GM10847 (cell line): Measurements from ENCODE around the gene POLR2M.

ENCODE experiments used
- POLR2A ChIP-seq: IDR thresholded peaks from 2 replicates; pipeline ENCODE4 v1.6.1; 2011; ENCODE audit not compliant: insufficient read length; ENCODE audit errors: extremely low read depth

The POLR2M gene

GRCh38 chr15:57720867-57721266 is 14.4 kb downstream of the POLR2M start:
- TF ChIP-seq POLR2A = no peak

- TF ChIP-seq POLR2A = no peak
Observed at GRCh38 chr15:57726411-57726810, 19.9 kb downstream of the POLR2M start.

GRCh38 chr15:57727031-57727430 is 20.5 kb downstream of the POLR2M start:
- no peak for TF ChIP-seq POLR2A

- TF ChIP-seq POLR2A = no peak
Observed at GRCh38 chr15:57728436-57728835, 21.9 kb downstream of the POLR2M start.

- no peak for TF ChIP-seq POLR2A
Observed at GRCh38 chr15:57730876-57731275, 24.4 kb downstream of the POLR2M start.

- TF ChIP-seq POLR2A = no peak
Observed at GRCh38 chr15:57731530-57732103, 25.1 kb downstream of the POLR2M start.

- no peak for TF ChIP-seq POLR2A
Observed at GRCh38 chr15:57732526-57733331, 26.2 kb downstream of the POLR2M start.

GRCh38 chr15:57734860-57735259 is 28.3 kb downstream of the POLR2M start:
- no peak for TF ChIP-seq POLR2A

- no peak for TF ChIP-seq POLR2A
Observed at GRCh38 chr15:57735431-57735830, 28.9 kb downstream of the POLR2M start.

- TF ChIP-seq POLR2A = no peak
Observed at GRCh38 chr15:57735891-57736290, 29.4 kb downstream of the POLR2M start.

GRCh38 chr15:57736591-57736990 is 30.1 kb downstream of the POLR2M start:
- no peak for TF ChIP-seq POLR2A

- TF ChIP-seq POLR2A = no peak
Observed at GRCh38 chr15:57738734-57739237, 32.3 kb downstream of the POLR2M start.

GRCh38 chr15:57740048-57740447 is 33.5 kb downstream of the POLR2M start:
- TF ChIP-seq POLR2A = no peak

GRCh38 chr15:57741089-57741488 is 34.6 kb downstream of the POLR2M start:
- TF ChIP-seq POLR2A = no peak

- no peak for TF ChIP-seq POLR2A
Observed at GRCh38 chr15:57743424-57743823, 36.9 kb downstream of the POLR2M start.

GRCh38 chr15:57746786-57747185 is 40.3 kb downstream of the POLR2M start:
- no peak for TF ChIP-seq POLR2A

- TF ChIP-seq POLR2A = no peak
Observed at GRCh38 chr15:57747206-57747896, 40.8 kb downstream of the POLR2M start.
